Peyer's patch (tissue), 4 donors: ENCODE results near the gene CCT6A.
"Not testable (repeated sequence)": the region's sequence is repeated elsewhere in the genome, so short reads cannot be mapped to it uniquely, and the experiment has no call there.

ENCODE experiments used
- CTCF ChIP-seq, 6 experiments: fragments of 450-650 bp in 4 of 6; fragments of 200-600 bp in 2 of 6; sonication (generic) in 1 of 6; IDR thresholded peaks; one replicate each; pipeline ENCODE4 v1.5.1; 2017 to 2019; ENCODE audit warnings: antibody characterized with exemption in 6 of 6, mild to moderate bottlenecking in 3 of 6, moderate library complexity in 1 of 6
- POLR2A ChIP-seq, 2 donors: fragments of 450-650 bp; IDR thresholded peaks; one replicate each; pipeline ENCODE4 v1.5.1; 2017; ENCODE audit warnings: antibody characterized with exemption in 2 of 2, mild to moderate bottlenecking in 2 of 2, moderate library complexity in 2 of 2

DNA sequence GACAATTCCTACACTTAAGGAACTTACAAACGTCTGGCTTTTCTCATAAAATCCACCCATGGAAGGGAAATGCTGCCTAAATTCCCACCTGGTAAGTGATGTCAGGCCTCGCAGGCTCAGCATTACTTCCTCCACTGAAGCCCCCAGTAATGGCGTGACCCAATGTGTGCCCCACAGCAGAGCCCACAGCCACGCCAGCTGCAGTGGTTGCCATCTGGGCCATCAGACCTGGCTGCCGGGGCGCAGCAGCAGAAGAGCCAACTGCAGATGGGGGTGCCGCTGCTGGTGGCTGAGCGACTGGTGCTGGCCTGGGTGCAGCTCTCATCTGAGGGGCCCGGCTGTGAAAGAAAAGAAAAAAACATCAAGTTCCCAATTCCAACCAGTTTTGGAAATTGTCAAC lies 52.6 kb downstream of the CCT6A start:
- TF ChIP-seq CTCF, POLR2A (IDR thresholded peaks at IDR 0.05): not testable (repeated sequence)
